ENCODE results near the gene OGFOD2. TPM values are rescaled to one million over a fixed set of nuclear protein-coding genes. Genes with fewer than 3 reads are reported as not detected.

OGFOD2 gene
- total RNA-seq, 3 donors from 2014 or later (not counting 1 experiment from before 2014, with no cell fraction given): 16.6 to 23.7 (median 20.7) TPM

DNA sequence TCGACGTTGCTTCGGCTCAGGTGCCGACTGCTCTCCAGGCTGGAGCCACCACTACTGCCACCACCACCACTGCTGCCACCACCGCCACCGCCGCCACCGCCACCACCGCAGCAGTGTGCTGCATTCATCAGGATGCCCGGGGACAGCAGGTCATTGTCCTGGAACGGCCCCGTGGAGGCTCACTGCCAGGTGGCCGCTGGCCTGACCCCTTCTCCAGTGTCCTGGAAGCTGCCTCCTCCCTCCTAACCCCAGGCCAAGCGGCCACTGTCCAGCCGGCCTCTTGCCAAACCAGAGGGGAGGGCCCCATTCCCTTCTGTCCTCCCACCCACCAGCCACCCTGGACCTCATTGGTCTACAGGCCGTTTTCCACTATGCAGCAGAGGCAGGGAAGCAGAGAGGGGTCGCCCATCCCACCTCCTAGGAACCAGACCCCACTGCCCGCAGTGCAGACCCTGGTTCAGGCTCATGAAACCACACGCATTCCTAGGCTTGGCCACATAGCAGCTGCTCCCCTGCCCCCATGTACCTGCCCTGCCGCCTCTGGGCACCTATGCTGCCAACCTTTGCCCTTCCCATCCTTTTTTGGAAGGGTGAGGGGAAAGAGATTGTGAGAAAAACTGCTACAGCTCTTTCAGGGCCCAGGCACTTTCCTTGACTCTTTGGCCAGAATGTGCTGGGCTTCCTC, 20.6 kb downstream of the OGFOD2 start:
- intact Hi-C loops (cut with micrococcal nuclease): no loop called here
- Mint-ChIP-seq H3K27ac (no peak overlapping the region), H3K9me3 (no peaks in the 10 kb centered on the region), H3K27me3 (ENCODE audit: low read depth in 2 of 2) (no peaks in the 10 kb centered on the region), H3K36me3 (no peaks in the 10 kb centered on the region), H3K4me1 (no peaks in the 10 kb centered on the region), H3K4me3 (no peak overlapping the region)
- H3K4me3 ChIP-seq (ENCODE audit: low read length): no peak overlapping the region
- no peaks in the 10 kb centered on the region for H3K9me3 ChIP-seq (ENCODE audit: control insufficient read depth, insufficient read depth, low read length)
- H3K27me3 ChIP-seq (ENCODE audit: control insufficient read depth, insufficient read depth, low read length): no peaks in the 10 kb centered on the region
- peaks cover 31% of the 10 kb centered on the region for H3K36me3 ChIP-seq (ENCODE audit: control insufficient read depth, insufficient read depth, low read length)
- WGBS (ENCODE audit: insufficient coverage): 93% methylated on average over 20 of the region's 20 CpGs
- no peak overlapping the region for H3K27ac ChIP-seq (ENCODE audit: low read length)
- no peaks in the 10 kb centered on the region for H3K4me1 ChIP-seq (ENCODE audit: control insufficient read depth, insufficient read depth, low read length)
- no peak for DNase-seq
- TF ChIP-seq, protein P1, sequence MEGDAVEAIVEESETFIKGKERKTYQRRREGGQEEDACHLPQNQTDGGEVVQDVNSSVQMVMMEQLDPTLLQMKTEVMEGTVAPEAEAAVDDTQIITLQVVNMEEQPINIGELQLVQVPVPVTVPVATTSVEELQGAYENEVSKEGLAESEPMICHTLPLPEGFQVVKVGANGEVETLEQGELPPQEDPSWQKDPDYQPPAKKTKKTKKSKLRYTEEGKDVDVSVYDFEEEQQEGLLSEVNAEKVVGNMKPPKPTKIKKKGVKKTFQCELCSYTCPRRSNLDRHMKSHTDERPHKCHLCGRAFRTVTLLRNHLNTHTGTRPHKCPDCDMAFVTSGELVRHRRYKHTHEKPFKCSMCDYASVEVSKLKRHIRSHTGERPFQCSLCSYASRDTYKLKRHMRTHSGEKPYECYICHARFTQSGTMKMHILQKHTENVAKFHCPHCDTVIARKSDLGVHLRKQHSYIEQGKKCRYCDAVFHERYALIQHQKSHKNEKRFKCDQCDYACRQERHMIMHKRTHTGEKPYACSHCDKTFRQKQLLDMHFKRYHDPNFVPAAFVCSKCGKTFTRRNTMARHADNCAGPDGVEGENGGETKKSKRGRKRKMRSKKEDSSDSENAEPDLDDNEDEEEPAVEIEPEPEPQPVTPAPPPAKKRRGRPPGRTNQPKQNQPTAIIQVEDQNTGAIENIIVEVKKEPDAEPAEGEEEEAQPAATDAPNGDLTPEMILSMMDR (IDR thresholded peaks at IDR 0.05): no peak
- no peak for ATAC-seq

DNA sequence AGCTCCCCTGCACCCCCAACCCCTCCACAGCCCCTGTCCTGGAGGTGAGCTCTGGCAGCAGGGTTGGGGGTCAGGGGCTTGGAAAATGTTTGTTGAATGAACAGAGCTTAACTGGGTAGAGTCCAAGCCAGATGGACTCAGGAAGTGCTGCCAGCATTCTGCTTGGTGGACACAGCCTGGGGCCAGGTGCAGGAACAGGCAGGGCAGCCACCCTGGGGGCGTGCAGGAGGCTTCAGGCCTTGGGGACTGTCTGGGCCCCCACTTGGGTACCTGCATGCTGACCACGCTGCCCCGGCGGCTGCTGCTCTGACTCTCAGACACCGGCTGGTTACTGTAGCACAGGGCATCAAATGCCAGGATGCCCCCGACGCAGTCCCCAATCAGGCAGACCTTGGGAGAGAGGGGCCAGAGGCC, 21.2 kb downstream of the OGFOD2 start:
- Histone ChIP-seq H3K27ac (ENCODE audit: low read length) (no peak overlapping the region), H3K36me3 (ENCODE audit: control insufficient read depth, insufficient read depth, low read length) (peaks cover 33% of the 10 kb centered on the region), H3K27me3 (ENCODE audit: control insufficient read depth, insufficient read depth, low read length) (no peaks in the 10 kb centered on the region), H3K4me1 (ENCODE audit: control insufficient read depth, insufficient read depth, low read length) (no peaks in the 10 kb centered on the region), H3K9me3 (ENCODE audit: control insufficient read depth, insufficient read depth, low read length) (no peaks in the 10 kb centered on the region), H3K4me3 (ENCODE audit: low read length) (no peak overlapping the region)
- no peak for ATAC-seq
- no peak for DNase-seq
- Mint-ChIP-seq H3K27ac (no peak overlapping the region), H3K9me3 (no peaks in the 10 kb centered on the region), H3K4me3 (no peak overlapping the region), H3K4me1 (no peaks in the 10 kb centered on the region), H3K27me3 (ENCODE audit: low read depth in 2 of 2) (no peaks in the 10 kb centered on the region), H3K36me3 (no peaks in the 10 kb centered on the region)
- TF ChIP-seq, protein P1 (IDR thresholded peaks at IDR 0.05): no peak
- WGBS (ENCODE audit: insufficient coverage): 92% methylated on average over 7 of the region's 7 CpGs
- intact Hi-C loops (cut with micrococcal nuclease): no loop called here

DNA sequence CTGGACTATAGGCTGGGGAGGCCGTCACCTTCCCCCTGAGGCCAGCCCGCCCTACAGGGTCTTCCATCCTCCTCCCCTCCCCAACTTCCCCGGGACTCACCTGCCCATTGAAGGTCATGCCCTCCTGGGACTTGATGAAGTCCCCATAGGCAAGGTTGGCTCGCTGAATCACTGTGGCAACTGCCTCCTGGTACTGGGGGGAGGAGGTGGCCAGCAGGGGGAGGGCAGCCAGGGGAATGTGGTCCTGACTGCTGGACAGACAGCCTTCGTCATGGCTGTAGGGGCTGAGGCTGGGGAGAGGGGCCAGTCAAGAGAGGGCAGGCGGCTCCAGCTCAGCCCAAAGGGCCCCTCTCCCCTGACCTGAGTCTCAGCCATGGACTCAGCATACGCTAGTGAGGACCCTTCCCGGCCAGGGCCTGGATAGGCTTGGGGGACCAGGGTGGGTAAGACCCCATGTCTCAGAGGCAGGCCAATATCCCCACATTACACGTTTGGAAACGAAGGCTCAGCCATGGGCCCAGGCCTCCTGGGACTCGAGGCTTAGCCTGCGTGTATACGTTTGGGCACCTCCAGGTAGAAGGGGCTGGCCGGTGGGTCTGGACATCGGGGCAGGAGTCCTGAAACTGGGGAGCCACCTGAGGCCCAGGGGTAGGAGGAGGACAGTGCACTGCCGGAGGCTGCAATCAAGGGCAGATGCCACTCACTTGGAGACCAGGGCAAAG, 21.7 kb downstream of the OGFOD2 start:
- H3K4me3 Mint-ChIP-seq: no peak overlapping the region
- DNase-seq (no peak), ATAC-seq (no peak)
- no peaks in the 10 kb centered on the region for H3K4me1 Mint-ChIP-seq
- H3K27ac Mint-ChIP-seq: no peak overlapping the region
- 89% methylated on average over 16 of the region's 16 CpGs for WGBS (ENCODE audit: insufficient coverage)
- H3K27me3 Mint-ChIP-seq (ENCODE audit: low read depth in 2 of 2): no peaks in the 10 kb centered on the region
- no peaks in the 10 kb centered on the region for H3K27me3 ChIP-seq (ENCODE audit: control insufficient read depth, insufficient read depth, low read length)
- H3K4me3 ChIP-seq (ENCODE audit: low read length): no peak overlapping the region
- peaks cover 31% of the 10 kb centered on the region for H3K36me3 ChIP-seq (ENCODE audit: control insufficient read depth, insufficient read depth, low read length)
- H3K4me1 ChIP-seq (ENCODE audit: control insufficient read depth, insufficient read depth, low read length): no peaks in the 10 kb centered on the region
- H3K27ac ChIP-seq (ENCODE audit: low read length): no peak overlapping the region
- H3K9me3 ChIP-seq (ENCODE audit: control insufficient read depth, insufficient read depth, low read length): no peaks in the 10 kb centered on the region
- intact Hi-C loops (cut with micrococcal nuclease): no loop called here
- no peaks in the 10 kb centered on the region for H3K9me3 Mint-ChIP-seq
- TF ChIP-seq, protein P1 (IDR thresholded peaks at IDR 0.05): no peak
- H3K36me3 Mint-ChIP-seq: no peaks in the 10 kb centered on the region

Data from natural killer cell (primary cell).